ENCODE data around the gene KIF26B. TPM values are rescaled to one million over a fixed set of nuclear protein-coding genes. Genes with fewer than 3 reads are reported as not detected.

KIF26B gene
- total RNA-seq, 1 experiment from 2014 or later: 2.1 TPM

- DNase-seq (ENCODE audit: low spot score): no peak
Measured at GRCh38 chr1:245679821-245680780, 525.3 kb downstream of the KIF26B start.

- DNase-seq (ENCODE audit: low spot score): no peak
Measured at GRCh38 chr1:245682638-245683628, 528.1 kb downstream of the KIF26B start.

GRCh38 chr1:245683676-245684075, 528.9 kb downstream of the KIF26B start:
- no peak for DNase-seq (ENCODE audit: low spot score)

- no peak for DNase-seq (ENCODE audit: low spot score)
Measured at GRCh38 chr1:245684166-245684565, 529.4 kb downstream of the KIF26B start.

- no peak for DNase-seq (ENCODE audit: low spot score)
Measured at GRCh38 chr1:245684571-245684970, 529.8 kb downstream of the KIF26B start.

GRCh38 chr1:245685111-245685810, 530.5 kb downstream of the KIF26B start:
- no peak for DNase-seq (ENCODE audit: low spot score)

GRCh38 chr1:245686006-245686405, 531.2 kb downstream of the KIF26B start:
- no peak for DNase-seq (ENCODE audit: low spot score)

- no peak for DNase-seq (ENCODE audit: low spot score)
Measured at GRCh38 chr1:245686446-245687030, 531.8 kb downstream of the KIF26B start.

GRCh38 chr1:245687152-245687635, 532.4 kb downstream of the KIF26B start:
- no peak for DNase-seq (ENCODE audit: low spot score)

GRCh38 chr1:245687636-245688535, 533.1 kb downstream of the KIF26B start:
- no peak for DNase-seq (ENCODE audit: low spot score)

- no peak for DNase-seq (ENCODE audit: low spot score)
Measured at GRCh38 chr1:245688536-245689453, 534.0 kb downstream of the KIF26B start.

GRCh38 chr1:245690156-245690690, 535.4 kb downstream of the KIF26B start:
- no peak for DNase-seq (ENCODE audit: low spot score)

- no peak for DNase-seq (ENCODE audit: low spot score)
Measured at GRCh38 chr1:245690946-245691541, 536.3 kb downstream of the KIF26B start.

GRCh38 chr1:245691897-245692296, 537.1 kb downstream of the KIF26B start:
- DNase-seq (ENCODE audit: low spot score): no peak

- no peak for DNase-seq (ENCODE audit: low spot score)
Measured at GRCh38 chr1:245692318-245692717, 537.5 kb downstream of the KIF26B start.

GRCh38 chr1:245693116-245693793, 538.5 kb downstream of the KIF26B start:
- DNase-seq (ENCODE audit: low spot score): no peak

- no peak for DNase-seq (ENCODE audit: low spot score)
Measured at GRCh38 chr1:245693941-245694752, 539.4 kb downstream of the KIF26B start.
